Astrocyte (in vitro differentiated cells and primary cell): Measurements from ENCODE around the gene SF1. TPM values are rescaled to one million over a fixed set of nuclear protein-coding genes. Genes with fewer than 3 reads are reported as not detected.

ENCODE experiments used
- DNase-seq: peaks from one replicate; pipeline ENCODE4 v3.0.0-alpha.2; 2010; ENCODE audit warnings: low read depth
- FAIRE-seq: peaks from 2 replicates; lab custom pipeline; 2011; peaks lifted over from hg19 to GRCh38; lab: Jason Lieb, UNC
- H2AFZ ChIP-seq: 2 replicates; pipeline ENCODE4 v1.6.0; 2012; ENCODE audit warnings: low read depth, low read length, inconsistent platforms
- H3K27ac ChIP-seq: 2 replicates; pipeline ENCODE4 v1.5.1; 2011; ENCODE audit warnings: low read depth, low read length, inconsistent platforms
- H3K27me3 ChIP-seq: 2 replicates; pipeline ENCODE4 v1.6.0; 2011; ENCODE audit warnings: low read length, inconsistent platforms; ENCODE audit not compliant: insufficient read depth
- H3K36me3 ChIP-seq: 2 replicates; pipeline ENCODE4 v1.5.1; 2011; ENCODE audit warnings: low read length, inconsistent platforms; ENCODE audit not compliant: insufficient read depth
- H3K4me1 ChIP-seq: 2 replicates; pipeline ENCODE4 v1.5.1; 2011; ENCODE audit warnings: low read length, inconsistent platforms; ENCODE audit not compliant: insufficient read depth
- H3K4me2 ChIP-seq: 2 replicates; pipeline ENCODE4 v1.6.0; 2012; ENCODE audit warnings: low read length, inconsistent platforms
- H3K4me3 ChIP-seq: 2 replicates; pipeline ENCODE4 v1.5.1; 2011; ENCODE audit warnings: low read depth, mild to moderate bottlenecking, low read length, inconsistent platforms; ENCODE audit not compliant: insufficient read depth
- H3K79me2 ChIP-seq: 2 replicates; pipeline ENCODE4 v1.6.0; 2012; ENCODE audit warnings: mild to moderate bottlenecking, low read length, inconsistent platforms; ENCODE audit not compliant: insufficient read depth
- H3K9ac ChIP-seq: 2 replicates; pipeline ENCODE4 v1.6.0; 2012; ENCODE audit warnings: mild to moderate bottlenecking, low read length, inconsistent platforms
- H3K9me3 ChIP-seq: 2 replicates; pipeline ENCODE4 v1.5.1; 2012; ENCODE audit warnings: low read depth, mild to moderate bottlenecking, low read length, inconsistent platforms; ENCODE audit not compliant: insufficient read depth
- H4K20me1 ChIP-seq: 2 replicates; pipeline ENCODE4 v1.6.0; 2012; ENCODE audit warnings: low read length, inconsistent platforms; ENCODE audit not compliant: insufficient read depth
- H3K27ac Mint-ChIP-seq: one replicate; pipeline ENCODE4 v1.8.0; 2021; ENCODE audit warnings: mild to moderate bottlenecking, mixed read lengths; ENCODE audit not compliant: unreplicated experiment
- H3K27me3 Mint-ChIP-seq: one replicate; pipeline ENCODE4 v1.8.0; 2021; ENCODE audit warnings: low read depth, mixed read lengths; ENCODE audit not compliant: unreplicated experiment
- H3K36me3 Mint-ChIP-seq: one replicate; pipeline ENCODE4 v1.8.0; 2021; ENCODE audit warnings: low read depth, mixed read lengths; ENCODE audit not compliant: unreplicated experiment
- H3K4me1 Mint-ChIP-seq: one replicate; pipeline ENCODE4 v1.8.0; 2021; ENCODE audit warnings: low read depth, mixed read lengths; ENCODE audit not compliant: unreplicated experiment
- H3K4me3 Mint-ChIP-seq: one replicate; pipeline ENCODE4 v1.8.0; 2021; ENCODE audit warnings: mild to moderate bottlenecking, moderate library complexity, mixed read lengths; ENCODE audit not compliant: unreplicated experiment
- H3K9me3 Mint-ChIP-seq: one replicate; pipeline ENCODE4 v1.8.0; 2021; ENCODE audit warnings: mild to moderate bottlenecking, mixed read lengths; ENCODE audit not compliant: unreplicated experiment
- CTCF ChIP-seq: IDR thresholded peaks from 2 replicates; pipeline ENCODE4 v1.5.1; 2011; ENCODE audit warnings: low read depth, mild to moderate bottlenecking, inconsistent platforms, low read length, moderate library complexity; ENCODE audit not compliant: insufficient read depth
- EZH2 ChIP-seq: IDR thresholded peaks from 2 replicates; pipeline ENCODE4 v1.6.1; 2012; ENCODE audit warnings: mild to moderate bottlenecking, low read length, inconsistent platforms; ENCODE audit not compliant: insufficient read depth
- total RNA-seq: library from RNA; stranded (reverse); gene quantifications from 2 replicates; pipeline ENCODE4 v1.2.1, GENCODE V29; 2021

The SF1 gene
- total RNA-seq, 1 donor from 2014 or later: 215 TPM

GRCh38 chr11:64745521-64746328 is 32.6 kb downstream of the SF1 start:
- Mint-ChIP-seq H3K4me3 (peak overlapping the region; percentile 82), H3K9me3 (no peaks in the 10 kb centered on the region), H3K27me3 (peaks cover 21% of the 10 kb centered on the region), H3K4me1 (peaks cover 2% of the 10 kb centered on the region), H3K27ac (no peak overlapping the region), H3K36me3 (peaks cover 3% of the 10 kb centered on the region)
- Histone ChIP-seq H3K4me1 (peaks cover 24% of the 10 kb centered on the region), H3K9me3 (no peaks in the 10 kb centered on the region), H4K20me1 (peaks cover 5% of the 10 kb centered on the region), H3K9ac (peak overlapping the region; percentile 46), H3K79me2 (no peaks in the 10 kb centered on the region), H3K27ac (no peak overlapping the region), H2AFZ (peak overlapping the region; percentile 40), H3K4me2 (peak overlapping the region; percentile 81), H3K4me3 (peak overlapping the region; percentile 38), H3K36me3 (no peaks in the 10 kb centered on the region), H3K27me3 (peaks cover 38% of the 10 kb centered on the region)
- no peak for FAIRE-seq
- peak; percentile 47 for DNase-seq
- TF ChIP-seq EZH2 (peak; percentile 66), CTCF (no peak)

- peak overlapping the region; percentile 38 for H3K4me3 ChIP-seq
- Mint-ChIP-seq H3K4me3 (peak overlapping the region; percentile 82), H3K36me3 (peaks cover 3% of the 10 kb centered on the region), H3K27ac (peak overlapping the region; percentile 72), H3K4me1 (peaks cover 2% of the 10 kb centered on the region), H3K9me3 (no peaks in the 10 kb centered on the region), H3K27me3 (peaks cover 27% of the 10 kb centered on the region)
- peaks cover 5% of the 10 kb centered on the region for H4K20me1 ChIP-seq
- peaks cover 43% of the 10 kb centered on the region for H3K27me3 ChIP-seq
- H3K4me1 ChIP-seq: peaks cover 24% of the 10 kb centered on the region
- no peaks in the 10 kb centered on the region for H3K79me2 ChIP-seq
- H3K4me2 ChIP-seq: peak overlapping the region; percentile 81
- H3K9me3 ChIP-seq: no peaks in the 10 kb centered on the region
- no peak for DNase-seq
- H3K9ac ChIP-seq: peak overlapping the region; percentile 46
- H3K27ac ChIP-seq: no peak overlapping the region
- peak overlapping the region; percentile 26 for H2AFZ ChIP-seq
- no peaks in the 10 kb centered on the region for H3K36me3 ChIP-seq
- TF ChIP-seq CTCF: no peak
- peak; percentile 89 for TF ChIP-seq EZH2
- no peak for FAIRE-seq
Observed at GRCh38 chr11:64745189-64745520, 33.2 kb downstream of the SF1 start.
